SK-N-SH treated with all-trans-retinoic acid at 6 μM for 48 hours (cell line): ENCODE measurements around the gene MSMP.

Experiments used
- ATAC-seq: fragments of 200-7000 bp; cut with Tn5 transposase; 3 replicates; pipeline ENCODE4 v1.9.1; 2020; ENCODE audit warnings: mild to moderate bottlenecking, moderate library complexity
- ARNTL ChIP-seq: fragments of 450-650 bp; formaldehyde crosslinking; IDR thresholded peaks from 2 replicates; pipeline ENCODE4 v1.5.0; 2020; ENCODE audit warnings: low read depth, mild to moderate bottlenecking, moderate library complexity, borderline replicate concordance
- BACH2 ChIP-seq: fragments of 250-450 bp; sonication (Bioruptor Pico); IDR thresholded peaks from 2 replicates; pipeline ENCODE4 v1.9.0; 2021; ENCODE audit warnings: mild to moderate bottlenecking, borderline replicate concordance
- CSDC2 ChIP-seq: fragments of 250-450 bp; sonication (Bioruptor Pico); IDR thresholded peaks from 2 replicates; pipeline ENCODE4 v1.5.0; 2020; ENCODE audit warnings: mild to moderate bottlenecking, moderate library complexity
- ESRRG ChIP-seq: fragments of 250-450 bp; sonication (Bioruptor Pico); IDR thresholded peaks from 2 replicates; pipeline ENCODE4 v1.6.1; 2021; ENCODE audit warnings: mild to moderate bottlenecking
- OSR1 ChIP-seq: fragments of 250-450 bp; sonication (Bioruptor Pico); IDR thresholded peaks from 2 replicates; pipeline ENCODE4 v1.8.0; 2022; ENCODE audit warnings: moderate library complexity, mild to moderate bottlenecking, inconsistent platforms
- PPARA ChIP-seq: fragments of 250-450 bp; sonication (Bioruptor Pico); IDR thresholded peaks from 2 replicates; pipeline ENCODE4 v1.5.0; 2020; ENCODE audit warnings: mild to moderate bottlenecking, borderline replicate concordance
- RARB ChIP-seq: fragments of 250-450 bp; sonication (Bioruptor Pico); IDR thresholded peaks from 2 replicates; pipeline ENCODE4 v1.8.0; 2021; ENCODE audit warnings: mild to moderate bottlenecking, moderate library complexity
- SNAI2 ChIP-seq: fragments of 250-450 bp; sonication (Bioruptor Pico); IDR thresholded peaks from 2 replicates; pipeline ENCODE4 v1.5.0; 2020; ENCODE audit warnings: mild to moderate bottlenecking, moderate library complexity
- TCF4 ChIP-seq: fragments of 250-450 bp; sonication (Bioruptor Pico); IDR thresholded peaks from 2 replicates; pipeline ENCODE4 v1.8.0; 2021; ENCODE audit warnings: mild to moderate bottlenecking, moderate library complexity, borderline replicate concordance
- ZC3H10 ChIP-seq: fragments of 250-450 bp; sonication (Bioruptor Pico); IDR thresholded peaks from 2 replicates; pipeline ENCODE4 v1.5.1; 2021; ENCODE audit warnings: mild to moderate bottlenecking, moderate library complexity
- ZFP3 ChIP-seq: fragments of 250-450 bp; sonication (Bioruptor Pico); IDR thresholded peaks from 2 replicates; pipeline ENCODE4 v1.5.0; 2020; ENCODE audit warnings: mild to moderate bottlenecking, moderate library complexity
- ZFP30 ChIP-seq: fragments of 450-650 bp; formaldehyde crosslinking; IDR thresholded peaks from 2 replicates; pipeline ENCODE4 v1.5.0; 2022; ENCODE audit warnings: mild to moderate bottlenecking, moderate library complexity
- ZNF565 ChIP-seq: fragments of 450-650 bp; formaldehyde crosslinking; conservative IDR thresholded peaks from 2 replicates; pipeline ENCODE4 v1.5.0; 2020; ENCODE audit warnings: low read depth, mild to moderate bottlenecking, moderate library complexity
- ZNF70 ChIP-seq: fragments of 450-650 bp; formaldehyde crosslinking; IDR thresholded peaks from 2 replicates; pipeline ENCODE4 v1.5.0; 2020; ENCODE audit warnings: mild to moderate bottlenecking, moderate library complexity
- ZNF8 ChIP-seq: fragments of 450-650 bp; formaldehyde crosslinking; IDR thresholded peaks from 2 replicates; pipeline ENCODE4 v1.5.0; 2020; ENCODE audit warnings: mild to moderate bottlenecking, moderate library complexity
- TF ChIP-seq, protein P1 (sequence below): fragments of 250-450 bp; sonication (Bioruptor Pico); IDR thresholded peaks from 2 replicates; pipeline ENCODE4 v1.5.1; 2021; ENCODE audit warnings: mild to moderate bottlenecking, moderate library complexity
- TF ChIP-seq, protein P2 (sequence below): fragments of 250-450 bp; sonication (Bioruptor Pico); IDR thresholded peaks from 2 replicates; pipeline ENCODE4 v1.8.0; 2020; ENCODE audit warnings: mild to moderate bottlenecking, moderate library complexity, borderline replicate concordance
- TF ChIP-seq, protein P3 (sequence below): fragments of 250-450 bp; sonication (Bioruptor Pico); IDR thresholded peaks from 2 replicates; pipeline ENCODE4 v1.5.1; 2020; ENCODE audit warnings: low read depth, mild to moderate bottlenecking, moderate library complexity
- TF ChIP-seq, protein P4 (sequence below): fragments of 250-450 bp; sonication (Bioruptor Pico); IDR thresholded peaks from 2 replicates; pipeline ENCODE4 v1.5.0; 2020; ENCODE audit warnings: mild to moderate bottlenecking, moderate library complexity

MSMP gene

DNA sequence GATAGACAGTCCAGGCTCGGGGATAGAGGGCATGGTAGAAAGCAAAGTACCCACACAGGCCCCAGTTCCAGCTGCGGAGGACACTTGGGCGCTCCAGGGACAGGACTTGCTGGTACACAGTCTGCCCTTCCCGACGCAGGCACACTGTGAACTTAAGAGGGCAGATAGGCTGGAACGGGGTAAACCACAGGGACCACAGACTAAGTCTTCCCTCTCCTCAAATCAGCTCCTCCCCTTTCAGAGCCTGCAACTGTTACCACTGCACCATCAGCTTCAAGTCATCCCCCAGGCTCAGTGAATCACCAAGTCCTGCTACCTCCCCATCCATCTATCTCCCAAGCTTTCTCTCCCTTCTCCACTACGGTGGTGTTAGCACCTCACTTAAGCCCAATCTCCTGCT is 12.3 kb downstream of the MSMP start:
- TF ChIP-seq ZNF565 (CRISPR knock-in tag) (no peak), CSDC2 (no peak), TCF4 (CRISPR knock-in tag) (no peak)
- TF ChIP-seq, protein P1, sequence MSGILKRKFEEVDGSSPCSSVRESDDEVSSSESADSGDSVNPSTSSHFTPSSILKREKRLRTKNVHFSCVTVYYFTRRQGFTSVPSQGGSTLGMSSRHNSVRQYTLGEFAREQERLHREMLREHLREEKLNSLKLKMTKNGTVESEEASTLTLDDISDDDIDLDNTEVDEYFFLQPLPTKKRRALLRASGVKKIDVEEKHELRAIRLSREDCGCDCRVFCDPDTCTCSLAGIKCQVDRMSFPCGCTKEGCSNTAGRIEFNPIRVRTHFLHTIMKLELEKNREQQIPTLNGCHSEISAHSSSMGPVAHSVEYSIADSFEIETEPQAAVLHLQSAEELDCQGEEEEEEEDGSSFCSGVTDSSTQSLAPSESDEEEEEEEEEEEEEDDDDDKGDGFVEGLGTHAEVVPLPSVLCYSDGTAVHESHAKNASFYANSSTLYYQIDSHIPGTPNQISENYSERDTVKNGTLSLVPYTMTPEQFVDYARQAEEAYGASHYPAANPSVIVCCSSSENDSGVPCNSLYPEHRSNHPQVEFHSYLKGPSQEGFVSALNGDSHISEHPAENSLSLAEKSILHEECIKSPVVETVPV (CRISPR knock-in tag), result no peak
- TF ChIP-seq, protein P2, sequence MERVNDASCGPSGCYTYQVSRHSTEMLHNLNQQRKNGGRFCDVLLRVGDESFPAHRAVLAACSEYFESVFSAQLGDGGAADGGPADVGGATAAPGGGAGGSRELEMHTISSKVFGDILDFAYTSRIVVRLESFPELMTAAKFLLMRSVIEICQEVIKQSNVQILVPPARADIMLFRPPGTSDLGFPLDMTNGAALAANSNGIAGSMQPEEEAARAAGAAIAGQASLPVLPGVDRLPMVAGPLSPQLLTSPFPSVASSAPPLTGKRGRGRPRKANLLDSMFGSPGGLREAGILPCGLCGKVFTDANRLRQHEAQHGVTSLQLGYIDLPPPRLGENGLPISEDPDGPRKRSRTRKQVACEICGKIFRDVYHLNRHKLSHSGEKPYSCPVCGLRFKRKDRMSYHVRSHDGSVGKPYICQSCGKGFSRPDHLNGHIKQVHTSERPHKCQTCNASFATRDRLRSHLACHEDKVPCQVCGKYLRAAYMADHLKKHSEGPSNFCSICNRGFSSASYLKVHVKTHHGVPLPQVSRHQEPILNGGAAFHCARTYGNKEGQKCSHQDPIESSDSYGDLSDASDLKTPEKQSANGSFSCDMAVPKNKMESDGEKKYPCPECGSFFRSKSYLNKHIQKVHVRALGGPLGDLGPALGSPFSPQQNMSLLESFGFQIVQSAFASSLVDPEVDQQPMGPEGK (CRISPR knock-in tag), result no peak

DNA sequence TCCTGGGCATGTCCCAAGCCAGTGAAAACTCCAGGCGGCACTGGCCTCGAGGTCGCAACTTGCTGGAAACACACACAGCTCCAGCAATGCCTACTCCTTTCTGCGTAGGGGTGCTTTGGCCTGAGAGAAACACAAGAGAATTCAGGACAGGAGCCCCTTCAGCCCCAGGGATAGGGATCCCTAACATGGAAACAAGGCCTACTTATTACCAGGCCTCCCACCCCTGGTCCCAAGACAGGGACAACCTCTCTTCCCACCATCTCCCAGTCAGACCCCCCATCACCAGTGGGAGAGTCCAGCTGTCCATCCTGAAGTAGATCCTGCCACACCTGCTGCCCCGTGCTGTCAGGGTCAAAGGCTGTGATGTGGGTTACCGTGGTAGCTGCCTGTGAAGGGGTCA is 13.8 kb downstream of the MSMP start:
- ATAC-seq, result no peak
- TF ChIP-seq ZNF70, result no peak
- no peak for TF ChIP-seq TCF4 (CRISPR knock-in tag)
- TF ChIP-seq, protein P3, sequence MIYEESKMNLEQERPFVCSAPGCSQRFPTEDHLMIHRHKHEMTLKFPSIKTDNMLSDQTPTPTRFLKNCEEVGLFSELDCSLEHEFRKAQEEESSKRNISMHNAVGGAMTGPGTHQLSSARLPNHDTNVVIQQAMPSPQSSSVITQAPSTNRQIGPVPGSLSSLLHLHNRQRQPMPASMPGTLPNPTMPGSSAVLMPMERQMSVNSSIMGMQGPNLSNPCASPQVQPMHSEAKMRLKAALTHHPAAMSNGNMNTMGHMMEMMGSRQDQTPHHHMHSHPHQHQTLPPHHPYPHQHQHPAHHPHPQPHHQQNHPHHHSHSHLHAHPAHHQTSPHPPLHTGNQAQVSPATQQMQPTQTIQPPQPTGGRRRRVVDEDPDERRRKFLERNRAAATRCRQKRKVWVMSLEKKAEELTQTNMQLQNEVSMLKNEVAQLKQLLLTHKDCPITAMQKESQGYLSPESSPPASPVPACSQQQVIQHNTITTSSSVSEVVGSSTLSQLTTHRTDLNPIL, result no peak
- TF ChIP-seq ZFP3 (CRISPR knock-in tag), result no peak
- TF ChIP-seq ZC3H10, result no peak
- no peak for TF ChIP-seq ESRRG (CRISPR knock-in tag)
- no peak for TF ChIP-seq BACH2 (CRISPR knock-in tag)
- TF ChIP-seq ZFP30 (CRISPR knock-in tag), result no peak
- TF ChIP-seq, protein P4, sequence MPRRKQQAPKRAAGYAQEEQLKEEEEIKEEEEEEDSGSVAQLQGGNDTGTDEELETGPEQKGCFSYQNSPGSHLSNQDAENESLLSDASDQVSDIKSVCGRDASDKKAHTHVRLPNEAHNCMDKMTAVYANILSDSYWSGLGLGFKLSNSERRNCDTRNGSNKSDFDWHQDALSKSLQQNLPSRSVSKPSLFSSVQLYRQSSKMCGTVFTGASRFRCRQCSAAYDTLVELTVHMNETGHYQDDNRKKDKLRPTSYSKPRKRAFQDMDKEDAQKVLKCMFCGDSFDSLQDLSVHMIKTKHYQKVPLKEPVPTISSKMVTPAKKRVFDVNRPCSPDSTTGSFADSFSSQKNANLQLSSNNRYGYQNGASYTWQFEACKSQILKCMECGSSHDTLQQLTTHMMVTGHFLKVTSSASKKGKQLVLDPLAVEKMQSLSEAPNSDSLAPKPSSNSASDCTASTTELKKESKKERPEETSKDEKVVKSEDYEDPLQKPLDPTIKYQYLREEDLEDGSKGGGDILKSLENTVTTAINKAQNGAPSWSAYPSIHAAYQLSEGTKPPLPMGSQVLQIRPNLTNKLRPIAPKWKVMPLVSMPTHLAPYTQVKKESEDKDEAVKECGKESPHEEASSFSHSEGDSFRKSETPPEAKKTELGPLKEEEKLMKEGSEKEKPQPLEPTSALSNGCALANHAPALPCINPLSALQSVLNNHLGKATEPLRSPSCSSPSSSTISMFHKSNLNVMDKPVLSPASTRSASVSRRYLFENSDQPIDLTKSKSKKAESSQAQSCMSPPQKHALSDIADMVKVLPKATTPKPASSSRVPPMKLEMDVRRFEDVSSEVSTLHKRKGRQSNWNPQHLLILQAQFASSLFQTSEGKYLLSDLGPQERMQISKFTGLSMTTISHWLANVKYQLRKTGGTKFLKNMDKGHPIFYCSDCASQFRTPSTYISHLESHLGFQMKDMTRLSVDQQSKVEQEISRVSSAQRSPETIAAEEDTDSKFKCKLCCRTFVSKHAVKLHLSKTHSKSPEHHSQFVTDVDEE, result no peak

More for the DNA sequence above, 12.3 kb downstream of the MSMP start:
- ATAC-seq, result no peak

DNA sequence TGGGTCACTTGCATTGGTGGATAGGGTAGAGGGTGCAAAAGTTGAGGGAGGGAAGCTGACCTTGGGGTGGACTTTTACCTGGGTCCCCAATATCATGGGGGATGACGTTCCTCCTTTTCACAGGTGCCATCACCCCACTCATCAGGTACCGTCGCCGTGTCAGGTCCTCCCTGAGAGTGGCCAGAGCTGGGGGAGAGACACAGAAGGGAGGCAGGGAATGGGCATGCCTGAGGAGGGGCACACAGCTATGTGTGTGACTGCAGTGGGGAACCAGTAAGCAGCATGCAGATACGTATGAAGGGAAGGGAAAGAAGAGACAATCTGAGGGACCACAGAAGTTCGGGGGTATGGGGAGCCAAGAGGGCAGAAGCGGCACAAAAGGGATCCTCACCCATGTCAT is 15.2 kb downstream of the MSMP start:
- TF ChIP-seq OSR1 (CRISPR knock-in tag), result no peak
- TF ChIP-seq ZNF565 (CRISPR knock-in tag), result no peak
- TF ChIP-seq SNAI2 (CRISPR knock-in tag), result no peak
- no peak for TF ChIP-seq ARNTL (CRISPR knock-in tag)
- no peak for TF ChIP-seq ZC3H10
- no peak for TF ChIP-seq TCF4 (CRISPR knock-in tag)
- TF ChIP-seq ZNF8, result no peak
- ATAC-seq, result no peak

DNA sequence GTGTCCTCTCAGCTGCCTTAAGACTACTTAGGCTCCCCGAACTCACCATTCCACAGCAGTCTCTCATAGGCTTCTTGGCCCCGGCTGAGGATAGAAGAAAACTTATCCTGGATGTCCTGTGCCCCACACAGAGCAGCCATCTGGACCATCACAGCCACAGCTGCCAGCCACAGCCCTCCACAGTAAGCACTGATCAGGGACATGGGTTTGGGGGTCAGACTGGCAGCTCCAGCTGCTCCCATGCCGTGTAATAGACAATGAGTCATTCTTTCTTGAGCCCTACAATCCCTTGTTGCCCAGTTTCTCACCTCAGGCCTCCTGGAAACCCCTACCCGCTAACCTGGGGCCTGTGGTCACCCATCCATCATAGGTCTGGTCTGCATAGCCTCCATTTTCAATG is 15.9 kb downstream of the MSMP start:
- TF ChIP-seq PPARA (CRISPR knock-in tag), result no peak
- no peak for TF ChIP-seq ZNF565 (CRISPR knock-in tag)
- no peak for TF ChIP-seq CSDC2
- no peak for TF ChIP-seq OSR1 (CRISPR knock-in tag)
- TF ChIP-seq ARNTL (CRISPR knock-in tag), result no peak
- TF ChIP-seq BACH2 (CRISPR knock-in tag), result no peak
- TF ChIP-seq, protein P3, result no peak
- TF ChIP-seq ZNF8, result no peak
- TF ChIP-seq, protein P1 (CRISPR knock-in tag), result no peak
- no peak for TF ChIP-seq RARB
- no peak for TF ChIP-seq ZNF70
- TF ChIP-seq, all 23 proteins: peak for 0
- no peak for ATAC-seq
